ENCODE measurements around the gene MARK3.

Gene MARK3

DNA sequence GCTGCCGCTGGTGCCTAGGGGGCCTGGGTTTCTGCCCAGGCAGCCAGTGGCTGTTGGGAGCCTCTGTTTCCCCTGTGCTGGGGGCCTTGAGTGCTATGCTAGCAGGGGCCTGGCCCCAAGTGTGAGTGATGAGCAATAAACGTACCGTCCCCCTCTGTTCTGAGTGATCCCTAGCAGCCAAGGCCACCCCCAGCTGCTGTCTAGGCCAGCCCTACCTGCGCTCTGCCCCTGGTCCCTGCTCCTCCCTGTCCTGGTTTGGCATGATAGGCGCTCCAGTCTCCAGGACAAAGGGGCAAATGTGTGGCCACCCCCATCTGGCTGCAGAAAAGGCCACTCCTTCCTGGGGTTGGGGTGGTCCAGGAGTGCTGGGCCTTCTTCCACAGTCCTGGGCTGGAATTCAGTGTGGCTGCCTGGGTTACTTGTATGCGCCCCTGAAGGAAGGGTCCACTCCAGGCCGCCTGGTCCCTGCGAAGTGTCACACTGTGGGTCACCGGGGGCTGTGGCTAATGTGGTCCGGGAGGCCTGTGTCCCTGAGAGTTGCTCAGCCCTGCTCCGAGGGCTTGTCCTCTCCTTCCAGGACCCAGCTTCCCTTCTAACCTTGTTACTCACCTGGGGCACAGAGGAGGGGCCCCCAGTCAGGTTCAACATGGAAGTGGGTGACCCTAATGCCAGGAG lies 150.8 kb downstream of the MARK3 start:
- DNase-seq (ENCODE audit: low read depth) = no peak
- no peak for TF ChIP-seq CTCF (IDR thresholded peaks at IDR 0.05; ENCODE audit: insufficient read depth, low read depth, low read length, missing control alignments)
- H3K4me3 ChIP-seq (ENCODE audit: low read length) = no peak overlapping the region

DNA sequence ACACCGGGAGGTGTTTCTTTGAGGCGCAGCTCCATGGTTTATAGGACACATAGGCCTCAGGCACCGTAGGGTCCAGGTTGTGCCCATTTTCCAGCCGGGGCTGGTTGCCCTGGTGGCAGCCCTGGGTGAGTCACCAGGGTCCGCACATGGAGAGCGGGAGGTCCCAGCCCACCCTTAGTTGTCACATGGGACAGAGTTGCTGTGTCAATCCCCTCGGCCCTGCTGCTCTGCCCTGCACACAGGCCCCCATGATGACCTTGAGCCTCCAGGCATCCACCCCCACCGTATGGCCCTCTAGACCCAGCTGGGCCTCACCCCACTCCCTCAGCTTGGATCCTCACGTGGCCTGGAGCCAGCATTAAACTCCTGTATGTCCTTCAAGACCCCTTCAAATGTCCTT lies 151.5 kb downstream of the MARK3 start:
- TF ChIP-seq CTCF (IDR thresholded peaks at IDR 0.05; ENCODE audit: insufficient read depth, low read depth, low read length, missing control alignments) = no peak
- DNase-seq (ENCODE audit: low read depth) = no peak
- H3K4me3 ChIP-seq (ENCODE audit: low read length) = no peak overlapping the region

DNA sequence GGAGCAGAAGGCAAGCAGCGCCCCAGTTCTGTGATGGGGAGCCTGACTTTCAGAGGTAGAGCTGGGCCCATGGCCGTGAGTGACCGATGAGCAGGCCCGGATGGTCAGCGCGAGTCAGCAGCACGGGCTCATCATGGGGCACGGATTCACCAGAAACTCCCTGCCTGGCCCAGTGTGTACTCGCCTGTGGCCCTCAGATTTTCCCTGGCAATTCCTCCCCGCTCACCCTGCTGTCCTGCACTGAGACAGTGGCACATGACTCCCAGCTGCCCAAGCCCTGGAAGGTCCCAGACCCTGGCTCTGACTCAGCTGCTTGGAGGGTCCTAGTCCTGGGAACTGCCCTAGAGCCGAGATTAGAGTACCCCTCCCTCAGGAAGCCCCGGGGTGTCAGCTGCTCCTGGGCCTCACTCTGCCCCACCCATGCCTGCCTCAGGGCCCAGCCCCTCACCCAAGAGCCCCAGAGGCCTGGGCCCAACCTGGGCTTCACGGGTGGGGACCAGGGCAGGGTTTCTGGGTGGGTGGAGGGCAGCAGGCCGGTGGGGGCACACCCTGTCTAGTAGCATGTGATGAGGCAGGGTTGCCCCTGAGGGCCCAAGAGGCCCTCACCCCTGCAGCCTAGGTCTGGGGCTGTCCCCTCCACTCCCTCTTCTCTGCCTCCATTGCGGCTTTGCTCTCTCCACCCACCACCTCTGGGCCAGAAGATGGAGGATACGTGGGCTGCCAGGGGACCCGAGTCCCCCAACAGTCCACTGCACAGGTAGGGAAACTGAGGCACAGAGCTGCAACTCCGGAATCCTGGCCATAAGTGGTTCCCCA lies 152.2 kb downstream of the MARK3 start:
- DNase-seq (ENCODE audit: low read depth) = no peak
- no peak overlapping the region for H3K4me3 ChIP-seq (ENCODE audit: low read length)
- no peak for TF ChIP-seq CTCF (IDR thresholded peaks at IDR 0.05; ENCODE audit: insufficient read depth, low read depth, low read length, missing control alignments)

DNA sequence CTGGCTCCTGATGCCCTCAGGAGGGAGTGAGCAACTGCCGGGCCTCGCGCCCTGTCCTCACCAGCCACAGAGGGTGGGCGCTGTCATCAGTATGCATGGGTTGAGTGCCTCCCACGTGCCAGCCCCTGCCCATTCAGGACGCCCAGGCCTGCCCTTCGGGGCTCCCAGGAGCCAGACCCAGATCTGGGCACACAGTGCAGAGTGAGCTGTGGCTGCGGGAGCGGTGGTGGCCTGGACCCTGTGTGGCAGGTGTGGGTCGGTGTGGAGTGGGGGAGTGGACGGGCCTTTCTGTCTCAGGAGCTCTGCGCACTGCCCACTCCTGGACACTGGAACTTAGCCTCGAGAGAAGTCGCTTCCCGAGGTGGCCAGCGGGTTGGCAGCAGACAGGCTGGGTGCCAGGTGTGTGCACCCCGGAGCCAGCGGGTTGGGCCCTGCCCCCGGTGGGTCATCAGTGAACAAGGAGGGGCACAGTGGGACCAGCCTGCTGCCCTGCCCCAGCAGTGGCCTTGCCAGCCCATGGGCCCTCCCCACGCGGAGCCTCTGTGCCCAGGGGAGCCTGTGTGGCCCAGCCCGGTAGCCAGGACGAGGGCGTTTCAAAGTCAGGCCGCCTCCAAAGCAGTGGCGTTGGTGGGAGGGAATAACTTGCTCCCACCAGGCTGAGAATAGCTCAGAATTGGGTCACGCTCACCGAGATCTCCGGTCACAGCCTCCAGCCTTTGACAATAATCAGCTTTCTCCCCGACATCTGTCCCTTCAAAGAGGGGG lies 153.3 kb downstream of the MARK3 start:
- no peak for DNase-seq (ENCODE audit: low read depth)
- no peak for TF ChIP-seq CTCF (IDR thresholded peaks at IDR 0.05; ENCODE audit: insufficient read depth, low read depth, low read length, missing control alignments)
- H3K4me3 ChIP-seq (ENCODE audit: low read length) = no peak overlapping the region

- no peak for DNase-seq (ENCODE audit: low read depth)
- H3K4me3 ChIP-seq (ENCODE audit: low read length) = no peak overlapping the region
- TF ChIP-seq CTCF (IDR thresholded peaks at IDR 0.05; ENCODE audit: insufficient read depth, low read depth, low read length, missing control alignments) = no peak
Observed at GRCh38 chr14:103539056-103539825, 154.0 kb downstream of the MARK3 start.

Data from epithelial cell of esophagus (primary cell).